HG03135 (cell line): ENCODE data around the gene TEAD2.
"Not testable (repeated sequence)": the region's sequence is repeated elsewhere in the genome, so short reads cannot be mapped to it uniquely, and the experiment has no call there.

Experiments
- ATAC-seq: cut with Tn5 transposase; IDR thresholded peaks from one replicate; pipeline ENCODE4 v1.9.1; 2021; ENCODE audit warnings: mild to moderate bottlenecking, moderate library complexity; ENCODE audit not compliant: unreplicated experiment

The TEAD2 gene

DNA sequence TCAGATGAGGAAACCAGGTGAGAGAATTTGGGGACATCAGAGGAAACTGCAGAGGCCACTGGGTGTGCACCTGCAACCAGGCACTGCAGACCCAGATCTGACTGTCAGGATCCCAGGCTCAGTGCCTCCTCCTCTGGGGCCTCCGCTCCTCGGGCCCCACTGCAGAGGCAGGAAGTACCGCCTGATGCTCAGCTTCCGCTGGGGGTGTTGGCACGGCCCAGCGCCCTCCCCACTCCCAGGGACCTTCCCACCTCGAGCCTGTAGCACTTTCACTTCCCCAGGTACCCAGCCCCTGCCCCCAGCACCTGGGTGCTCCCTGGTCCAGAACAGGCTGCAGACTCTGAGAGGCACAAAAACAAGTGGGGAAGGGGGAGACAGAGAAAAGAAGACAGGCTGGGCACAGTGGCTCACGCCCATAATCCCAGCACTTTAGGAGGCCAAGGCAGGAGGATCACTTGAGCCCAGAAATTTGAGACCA, 28.4 kb downstream of the TEAD2 start:
- ATAC-seq, result peak; percentile 45

DNA sequence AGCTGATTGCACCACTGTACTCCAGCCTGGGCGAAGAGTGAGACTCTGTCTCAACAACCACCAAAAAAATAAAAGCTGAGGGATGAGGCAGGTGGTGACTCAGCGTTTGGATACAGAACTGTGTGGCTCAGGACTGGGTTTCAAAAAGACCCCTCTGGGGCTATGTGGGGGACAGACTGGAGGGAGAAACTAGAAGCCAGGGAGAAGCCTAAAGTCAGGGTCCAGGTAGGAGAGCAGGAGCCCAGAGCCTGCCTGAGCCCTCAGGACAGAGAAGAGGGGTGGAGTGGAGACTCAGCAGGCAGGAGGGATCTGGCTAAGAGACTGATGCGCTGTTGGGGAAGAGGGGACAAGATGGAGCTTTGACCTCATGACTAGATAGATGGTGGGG, 28.8 kb downstream of the TEAD2 start:
- no peak for ATAC-seq

DNA sequence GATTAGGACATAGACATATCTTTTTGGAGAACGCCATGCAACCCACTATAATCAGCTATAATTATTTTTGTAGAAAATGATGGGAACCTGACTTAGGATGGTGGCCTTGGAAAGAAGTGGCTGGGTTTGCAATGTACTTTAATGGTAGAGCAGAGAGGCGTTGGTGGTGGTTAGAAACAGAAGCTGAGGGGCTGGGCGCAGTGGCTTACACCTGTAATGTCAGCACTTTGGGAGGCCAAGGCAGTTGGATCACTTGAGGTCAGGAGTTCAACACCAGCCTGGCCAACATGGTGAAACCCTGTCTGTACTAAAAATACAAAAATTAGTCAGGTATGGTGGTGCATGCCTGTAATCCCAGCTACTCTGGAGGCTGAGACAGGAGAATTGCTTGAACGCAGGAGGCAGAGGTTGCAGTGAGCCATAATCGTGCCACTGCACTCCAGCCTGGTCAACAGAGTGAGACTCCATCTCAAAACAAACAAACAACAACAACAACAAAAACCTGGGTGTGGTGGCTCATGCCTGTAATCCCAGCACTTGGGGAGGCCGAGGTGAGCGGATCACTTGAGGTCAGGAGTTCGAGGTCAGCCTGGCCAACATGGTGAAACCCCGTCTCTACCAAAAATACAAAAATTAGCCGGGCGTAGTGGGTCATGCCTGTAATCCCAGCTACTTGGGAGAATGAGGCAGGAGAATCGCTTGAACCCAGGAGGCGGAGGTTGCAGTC, 29.4 kb downstream of the TEAD2 start:
- not testable (repeated sequence) for ATAC-seq

DNA sequence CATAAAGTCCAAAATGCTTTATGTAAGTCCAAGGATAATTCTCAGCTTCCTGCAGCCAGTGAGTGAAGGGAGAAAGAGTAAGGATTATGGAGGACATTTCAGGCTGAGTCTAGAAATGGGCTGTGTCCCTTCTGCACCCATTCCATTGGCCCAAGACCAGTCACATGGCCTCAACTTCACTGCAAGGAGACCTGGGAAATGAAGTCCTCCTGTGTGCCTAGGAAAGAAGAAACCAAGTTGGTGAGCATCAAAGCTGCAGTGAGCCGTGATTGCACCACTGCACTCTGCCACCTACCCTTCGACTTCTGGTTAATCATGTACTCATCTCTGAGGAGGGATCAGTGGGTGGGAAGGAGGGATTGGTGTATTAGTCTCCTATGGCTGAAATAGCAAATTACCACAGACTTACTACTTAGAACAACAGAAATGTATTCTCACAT, 30.6 kb downstream of the TEAD2 start:
- ATAC-seq, result peak; percentile 44

DNA sequence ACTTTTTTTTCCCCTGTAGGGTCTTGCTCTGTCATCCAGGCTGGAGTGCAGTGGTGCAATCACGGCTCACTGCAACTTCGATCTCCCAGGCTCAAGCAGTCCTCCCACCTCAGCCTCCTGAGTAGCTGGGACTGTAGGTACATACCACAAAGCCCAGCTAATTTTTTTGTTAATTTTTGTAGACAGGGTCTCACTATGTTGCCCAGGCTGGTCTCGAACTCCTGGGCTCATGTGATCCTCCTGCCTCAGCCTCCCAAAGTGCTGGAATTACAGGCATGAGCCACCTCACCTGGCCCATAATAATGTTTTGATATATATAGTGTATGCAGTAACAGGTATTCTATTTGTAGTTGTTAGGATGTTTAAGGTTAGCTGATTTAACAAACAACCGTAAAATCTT, 31.0 kb downstream of the TEAD2 start:
- ATAC-seq, result not testable (repeated sequence)

DNA sequence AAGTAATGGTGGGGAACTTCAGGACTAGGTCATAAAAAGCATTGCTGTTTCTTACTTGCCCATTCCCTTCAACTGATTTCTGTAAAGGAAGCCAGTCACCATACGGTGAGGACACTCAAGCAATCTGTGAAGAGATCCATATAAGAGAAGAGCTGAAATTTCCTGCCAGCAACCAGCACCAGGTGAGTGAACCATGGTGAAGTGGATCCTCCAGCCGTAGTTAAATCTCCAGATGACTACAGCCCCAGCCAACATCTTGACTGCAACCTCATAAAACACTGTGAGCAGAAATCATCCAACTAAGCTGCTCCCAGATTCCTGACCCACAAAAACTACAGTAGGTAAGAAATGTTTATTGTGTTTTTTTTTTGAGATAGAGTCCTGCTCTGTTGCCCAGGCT, 33.5 kb downstream of the TEAD2 start:
- no peak for ATAC-seq

DNA sequence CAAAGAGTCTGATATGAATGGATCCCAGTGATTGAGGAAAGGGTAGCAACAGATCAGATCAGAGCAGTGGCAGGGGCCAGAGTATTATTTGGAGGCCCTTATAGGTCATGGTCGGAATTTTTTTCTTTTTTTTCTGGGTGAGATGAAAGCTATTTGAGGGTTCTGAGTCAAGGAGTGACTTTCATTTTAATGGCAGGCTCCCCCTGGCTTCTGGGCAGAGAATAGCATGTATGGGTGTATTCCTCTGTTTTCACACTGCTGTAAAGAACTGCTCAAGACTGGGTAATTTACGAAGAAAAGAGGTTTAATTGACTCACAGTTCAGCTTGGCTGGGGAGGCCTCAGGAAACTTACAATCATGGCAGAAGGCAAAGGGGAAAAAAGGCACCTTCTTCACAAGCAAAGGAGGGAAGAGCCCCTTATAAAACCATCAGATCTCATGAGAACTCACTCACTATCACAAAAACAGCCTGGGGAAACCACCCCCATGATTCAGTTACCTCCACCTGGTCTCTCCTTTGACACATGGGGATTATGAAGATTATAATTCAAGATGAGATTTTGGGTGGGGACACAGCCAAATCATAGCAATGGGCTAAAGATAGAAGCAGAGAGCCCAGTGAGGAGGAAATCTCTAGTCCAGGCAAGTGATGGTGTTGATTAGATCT, 34.2 kb downstream of the TEAD2 start:
- ATAC-seq, result no peak

DNA sequence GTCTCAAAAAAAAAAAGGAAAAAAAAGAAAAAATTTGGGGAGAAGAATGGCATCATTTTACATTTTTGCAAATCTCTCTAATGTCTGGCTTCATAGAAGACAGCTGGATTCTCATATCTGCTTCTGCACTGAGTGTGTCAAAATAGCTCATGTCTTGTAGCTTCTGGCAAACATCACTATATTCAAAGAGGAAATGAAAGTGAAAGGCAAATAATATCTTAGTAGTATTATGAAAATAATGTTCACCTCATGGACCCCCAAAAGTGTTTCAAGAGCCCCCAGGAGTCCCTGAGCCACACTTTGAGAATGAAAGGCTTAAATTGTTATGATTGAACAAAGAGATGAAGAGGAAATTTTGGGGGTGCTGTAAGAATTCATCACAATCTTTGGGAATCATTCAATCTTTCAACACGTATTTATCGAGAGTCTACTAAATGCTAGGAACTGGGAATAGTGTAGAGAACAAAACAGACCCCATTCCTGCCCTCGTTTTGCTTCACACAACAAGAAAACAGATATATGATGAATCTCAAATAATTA, 36.0 kb downstream of the TEAD2 start:
- ATAC-seq, result no peak

DNA sequence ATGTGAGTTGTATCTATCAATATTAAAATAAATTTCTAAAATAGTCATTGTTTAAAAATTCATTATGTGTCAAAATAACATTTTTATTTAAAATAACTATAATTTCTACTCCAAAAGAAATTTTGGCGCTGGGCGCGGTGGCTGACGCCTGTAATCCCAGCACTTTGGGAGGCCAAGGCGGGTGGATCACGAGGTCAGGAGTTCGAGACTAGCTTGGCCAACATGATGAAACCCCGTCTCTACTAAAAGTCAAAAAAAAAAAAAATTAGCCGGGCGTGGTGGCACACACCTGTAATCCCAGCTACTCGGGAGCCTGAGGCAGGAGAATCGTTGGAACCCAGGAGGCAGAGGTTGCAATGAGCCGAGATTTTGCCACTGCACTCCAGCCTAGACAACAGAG, 36.5 kb downstream of the TEAD2 start:
- not testable (repeated sequence) for ATAC-seq

DNA sequence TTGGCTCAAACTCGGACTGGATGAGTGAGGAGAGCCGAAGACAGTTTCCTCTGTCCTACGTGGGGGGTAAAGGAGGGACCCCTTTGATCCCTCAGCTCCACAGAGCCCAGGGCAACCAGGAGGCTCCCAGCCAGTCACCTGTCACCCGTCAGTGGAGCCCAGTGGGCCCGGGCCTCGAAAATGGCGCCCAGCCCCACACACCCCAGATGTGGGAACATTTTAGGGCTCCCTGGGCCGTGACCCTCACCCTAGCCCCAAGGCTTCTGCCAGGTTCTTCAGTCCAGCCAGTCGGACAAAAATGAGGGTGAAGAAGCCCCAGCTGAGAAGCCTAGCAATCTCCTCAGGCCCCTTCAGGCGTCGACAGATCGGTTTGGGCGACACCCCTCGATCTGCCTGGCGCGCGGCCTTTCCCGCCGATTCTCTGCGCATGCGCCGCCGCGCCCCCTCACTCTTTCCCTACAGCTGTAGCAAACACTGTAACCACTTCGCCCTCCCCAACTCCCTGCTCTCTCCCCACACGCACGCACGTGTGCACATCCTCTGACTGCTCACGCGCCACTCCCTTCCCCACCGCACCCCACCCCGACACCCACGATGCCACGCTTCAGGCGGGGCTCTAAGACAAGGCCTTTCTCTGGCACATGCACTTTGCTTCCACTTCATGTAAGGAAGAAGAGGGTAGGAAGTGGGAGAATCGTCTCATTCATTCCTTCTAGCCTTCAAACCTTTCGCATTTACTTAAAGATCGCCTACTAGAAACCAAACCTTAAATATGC, 37.2 kb downstream of the TEAD2 start, which contains the start of gene SLC6A16:
Gene SLC6A16 (minus strand): TSS at position 391 of the 776 bp plus-strand sequence. CDS start 13,844 bp downstream, outside the sequence.
- ATAC-seq, result no peak

DNA sequence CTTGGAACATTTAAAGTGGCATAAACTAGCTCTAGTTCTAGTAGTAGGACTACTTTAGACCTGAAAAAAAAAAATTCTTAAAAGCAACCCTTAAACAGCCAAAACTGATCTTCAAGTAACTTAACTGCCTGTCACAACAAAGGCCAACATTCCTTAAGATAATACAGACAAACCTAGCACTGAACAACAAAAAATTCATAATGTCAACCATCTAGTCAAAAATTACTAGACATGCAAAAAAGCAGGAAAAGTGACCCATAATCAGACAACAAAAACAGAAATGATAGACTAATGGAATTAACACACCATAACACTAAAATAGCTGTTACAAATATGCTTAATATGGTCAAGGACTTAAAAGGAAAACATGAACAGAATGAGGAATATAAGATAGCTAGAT, 43.9 kb downstream of the TEAD2 start:
- no peak for ATAC-seq

DNA sequence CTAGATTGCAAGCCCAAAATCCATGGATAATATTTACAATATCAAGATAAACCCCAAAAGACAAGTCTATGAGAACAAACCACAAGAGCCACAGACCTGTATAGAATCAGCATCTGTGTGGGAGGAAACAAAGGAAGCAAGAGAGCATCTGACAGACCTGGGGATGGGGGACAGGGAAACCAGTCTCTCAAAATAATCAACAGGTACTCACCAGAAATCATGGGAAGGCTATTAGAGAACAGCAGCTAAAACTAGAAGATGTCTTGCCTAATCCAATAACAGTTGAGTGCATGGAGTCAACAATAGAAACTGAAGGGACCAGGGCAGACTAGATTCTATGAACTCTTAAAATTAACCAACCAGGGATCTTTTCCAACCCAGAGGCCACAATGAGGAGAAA, 45.9 kb downstream of the TEAD2 start:
- ATAC-seq, result no peak

DNA sequence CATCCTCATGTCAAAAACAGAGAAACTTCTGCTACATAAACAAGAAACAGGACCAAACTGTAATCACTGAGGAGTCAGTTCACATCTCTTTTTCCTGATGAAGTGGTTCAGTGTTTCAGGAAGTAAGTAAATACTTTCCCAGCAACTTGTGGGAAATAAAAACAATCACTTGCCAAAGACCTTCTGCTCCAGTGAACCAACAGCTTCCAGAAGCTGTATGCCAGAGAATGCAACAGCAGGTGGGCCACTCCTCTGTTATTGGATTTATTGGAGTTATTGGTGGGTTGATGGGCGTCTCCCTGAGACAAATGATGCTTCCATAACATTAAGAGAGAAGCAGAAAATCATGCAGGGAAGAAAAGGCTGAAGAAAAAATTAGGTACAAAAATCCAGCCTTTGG, 47.1 kb downstream of the TEAD2 start:
- ATAC-seq, result no peak

DNA sequence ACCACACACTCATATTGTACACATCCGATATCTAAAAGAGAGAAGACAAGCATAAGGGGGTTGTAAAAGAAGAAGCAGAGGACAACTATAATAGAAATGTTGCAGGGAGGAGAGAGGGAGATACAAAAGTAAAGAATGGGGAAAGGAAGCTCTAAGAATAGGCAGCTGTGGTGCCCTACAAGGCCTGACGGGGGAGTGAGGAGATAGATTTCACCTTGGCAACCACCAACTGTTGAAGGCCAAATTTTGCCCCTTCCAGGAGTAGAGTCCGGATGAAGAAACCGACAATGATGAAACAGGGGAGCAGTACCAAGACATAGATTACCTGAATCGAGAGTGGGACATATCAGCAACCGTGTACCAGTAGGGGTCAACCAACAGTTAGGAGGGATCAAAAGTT, 53.1 kb downstream of the TEAD2 start:
- no peak for ATAC-seq

DNA sequence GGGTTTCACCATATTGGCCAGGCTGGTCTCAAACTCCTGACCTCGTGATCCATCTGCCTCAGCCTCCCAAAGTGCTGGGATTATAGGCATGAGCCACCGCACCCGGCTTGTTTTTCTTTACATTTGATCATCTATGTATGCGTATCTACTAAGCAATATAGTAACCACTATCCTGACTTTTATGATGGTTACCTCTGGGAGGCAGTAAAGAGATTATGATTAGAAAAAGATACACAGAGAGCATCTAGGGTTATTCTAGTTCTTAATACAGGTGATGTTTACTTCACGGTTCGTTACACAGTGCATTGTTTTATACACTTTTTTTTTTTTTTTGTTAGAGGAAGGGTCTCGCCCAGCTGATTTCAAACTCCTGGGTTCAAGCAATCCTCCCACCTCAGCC, 55.5 kb downstream of the TEAD2 start:
- ATAC-seq, result not testable (repeated sequence)

DNA sequence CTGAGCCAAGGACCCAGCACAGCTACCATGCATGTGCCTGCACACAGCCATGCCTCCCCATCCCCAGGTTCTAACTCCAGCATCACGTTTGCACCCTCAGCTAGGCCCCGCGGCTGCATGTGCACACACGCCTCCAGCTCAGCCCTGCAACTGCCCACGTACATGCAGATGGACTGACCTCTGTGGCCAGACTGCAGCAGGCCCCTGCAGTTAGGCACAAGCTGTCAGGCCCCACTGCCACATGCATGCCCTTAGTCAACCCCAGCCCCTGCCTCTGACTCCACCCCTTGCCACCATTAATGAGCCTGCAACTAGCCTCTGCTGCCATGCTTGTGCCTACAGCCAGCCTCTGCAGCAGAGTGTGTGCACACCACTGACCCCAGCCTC, 60.4 kb downstream of the TEAD2 start:
- no peak for ATAC-seq

DNA sequence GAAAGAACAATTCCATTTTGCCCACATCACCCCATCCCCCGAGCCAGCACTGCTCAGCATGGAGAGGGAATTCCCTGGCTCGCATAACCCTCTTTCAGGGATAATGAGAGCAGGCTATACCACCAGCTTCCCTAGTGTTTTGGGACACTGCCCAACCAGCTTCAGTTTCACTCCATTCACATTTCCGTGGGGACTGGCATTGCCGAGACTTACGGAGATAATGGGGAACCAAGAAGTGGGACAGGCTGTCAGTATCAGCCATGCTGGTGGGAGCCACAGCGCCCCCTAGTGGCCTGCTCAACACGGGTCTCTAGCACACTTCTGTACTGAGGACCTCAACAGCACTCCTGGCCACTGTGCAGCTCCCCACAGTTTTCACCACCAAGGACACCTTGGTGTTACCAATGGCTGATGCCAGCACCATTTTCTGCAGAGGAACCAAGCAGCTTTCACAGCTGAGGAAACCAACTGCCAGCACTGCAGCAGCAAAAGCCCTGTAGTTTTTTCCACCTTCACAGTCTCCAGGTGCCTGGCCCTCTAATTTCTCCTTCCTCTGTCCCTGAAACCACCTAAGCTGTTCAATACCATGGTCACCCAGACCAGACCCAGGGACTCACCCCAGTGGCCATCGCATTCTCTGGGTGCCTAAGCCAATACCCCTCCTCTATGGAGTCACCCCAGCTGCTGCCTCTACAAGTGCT, 60.9 kb downstream of the TEAD2 start:
- ATAC-seq, result peak; percentile 65

DNA sequence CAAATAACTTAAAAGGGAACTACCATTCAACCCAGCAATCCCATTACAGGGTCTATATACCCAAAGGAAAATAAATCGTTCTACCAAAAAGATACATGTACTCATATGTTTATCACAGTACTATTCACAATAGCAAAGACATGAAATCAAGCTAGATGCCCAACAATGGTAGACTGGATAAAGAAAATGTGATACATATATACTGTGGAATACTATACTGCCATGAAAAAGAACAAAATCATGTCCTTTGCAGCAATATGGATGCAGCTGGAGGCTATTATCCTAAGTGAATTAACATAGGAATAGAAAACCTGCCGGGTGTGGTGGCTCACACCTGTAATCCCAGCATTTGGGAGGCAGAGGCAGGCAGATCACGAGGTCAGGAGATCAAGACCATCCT, 63.6 kb downstream of the TEAD2 start:
- ATAC-seq, result not testable (repeated sequence)

DNA sequence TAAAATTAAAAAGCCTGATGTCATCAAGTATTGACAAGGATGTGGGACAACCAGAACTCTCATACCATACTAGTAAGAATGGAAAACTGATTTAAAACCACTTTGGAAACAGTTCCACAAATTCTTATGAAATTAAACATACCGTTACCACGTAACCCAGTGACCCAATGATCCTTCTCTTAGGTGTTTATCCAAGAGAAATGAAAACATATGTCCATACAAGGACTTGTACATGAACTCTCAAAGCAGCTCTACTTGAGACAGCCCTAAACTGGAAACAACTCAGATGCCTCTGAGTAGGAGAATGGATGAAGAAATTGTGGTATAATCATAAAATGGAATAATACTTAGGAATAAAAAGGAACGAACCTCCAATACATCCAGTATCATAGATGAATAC, 64.8 kb downstream of the TEAD2 start:
- no peak for ATAC-seq

DNA sequence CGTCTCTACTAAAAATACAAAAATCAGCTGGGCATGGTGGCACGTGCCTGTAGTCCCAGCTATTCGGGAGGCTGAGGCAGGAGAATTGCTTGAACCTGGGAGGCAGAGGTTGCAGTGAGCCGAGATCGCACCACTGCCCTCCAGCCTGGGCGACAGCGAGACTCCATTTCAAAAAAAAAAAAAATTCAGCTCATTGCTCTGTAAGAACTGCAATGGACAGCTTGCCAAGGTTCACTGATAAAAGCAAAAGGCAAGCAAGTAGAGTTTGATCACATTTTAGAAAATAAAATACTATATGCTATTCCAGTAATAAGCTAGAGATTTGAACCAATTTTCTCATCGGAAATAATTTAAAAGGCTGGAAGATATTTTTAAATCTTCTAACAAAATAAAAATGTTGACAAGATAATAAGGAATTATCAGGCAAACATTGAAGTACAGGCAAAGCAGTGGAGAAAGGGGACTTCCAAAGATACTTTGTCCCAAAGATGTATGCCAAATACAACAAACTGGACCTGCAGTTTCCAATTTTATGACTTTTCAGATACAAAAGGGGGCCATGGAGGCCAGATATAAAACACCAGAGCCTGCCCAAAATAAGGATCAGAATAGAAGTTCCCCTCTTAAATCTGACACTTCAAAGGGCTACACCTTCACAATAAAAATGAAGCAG, 66.9 kb downstream of the TEAD2 start:
- ATAC-seq, result no peak
